ENCODE data around the gene ASMTL.

- TF ChIP-seq CTCF (IDR thresholded peaks at IDR 0.05; ENCODE audit: borderline replicate concordance, extremely low read depth, low read length, poor library complexity, severe bottlenecking) (no peak), EZH2 (IDR thresholded peaks at IDR 0.05; ENCODE audit: borderline replicate concordance, low read depth, low read length, severe bottlenecking) (no peak)
Observed at GRCh38 chrX:1451251-1451660, 1.5 kb downstream of the ASMTL start.

All from DND-41 (cell line).